Mesothelial cell of epicardium (in vitro differentiated cells): ENCODE data around the gene SOD1. TPM values are rescaled to one million over a fixed set of nuclear protein-coding genes. Genes with fewer than 3 reads are reported as not detected.
"Not testable (repeated sequence)": the region's sequence is repeated elsewhere in the genome, so short reads cannot be mapped to it uniquely, and the experiment has no call there.

Experiments
- DNase-seq, 2 experiments: peaks; one replicate each; pipeline ENCODE4 v3.0.0; 2021; ENCODE audit warnings: low spot score in 2 of 2; ENCODE audit not compliant: unreplicated experiment in 2 of 2
- H3K27ac Mint-ChIP-seq: 2 replicates; pipeline ENCODE4 v1.8.0; 2021; ENCODE audit warnings: mixed read lengths
- H3K27me3 Mint-ChIP-seq: 2 replicates; pipeline ENCODE4 v1.8.0; 2021; ENCODE audit warnings: low read depth, mixed read lengths
- H3K36me3 Mint-ChIP-seq: 2 replicates; pipeline ENCODE4 v1.8.0; 2021; ENCODE audit warnings: mixed read lengths
- H3K4me1 Mint-ChIP-seq: 2 replicates; pipeline ENCODE4 v1.8.0; 2021; ENCODE audit warnings: mixed read lengths
- H3K4me3 Mint-ChIP-seq: 2 replicates; pipeline ENCODE4 v1.8.0; 2021; ENCODE audit warnings: mild to moderate bottlenecking, moderate library complexity, mixed read lengths
- H3K9me3 Mint-ChIP-seq: 2 replicates; pipeline ENCODE4 v1.8.0; 2021; ENCODE audit warnings: mixed read lengths
- total RNA-seq: library from RNA; stranded (reverse); gene quantifications from 3 replicates; pipeline ENCODE4 v1.2.1, GENCODE V29; 2021
- TF ChIP-seq, protein P1 (sequence below): fragments of 200-600 bp; sonication (generic); IDR thresholded peaks from one replicate; pipeline ENCODE4 v1.5.0; 2021; ENCODE audit warnings: antibody characterized with exemption; ENCODE audit not compliant: unreplicated experiment

Gene SOD1
- total RNA-seq, 1 donor from 2014 or later: 154 TPM

DNA sequence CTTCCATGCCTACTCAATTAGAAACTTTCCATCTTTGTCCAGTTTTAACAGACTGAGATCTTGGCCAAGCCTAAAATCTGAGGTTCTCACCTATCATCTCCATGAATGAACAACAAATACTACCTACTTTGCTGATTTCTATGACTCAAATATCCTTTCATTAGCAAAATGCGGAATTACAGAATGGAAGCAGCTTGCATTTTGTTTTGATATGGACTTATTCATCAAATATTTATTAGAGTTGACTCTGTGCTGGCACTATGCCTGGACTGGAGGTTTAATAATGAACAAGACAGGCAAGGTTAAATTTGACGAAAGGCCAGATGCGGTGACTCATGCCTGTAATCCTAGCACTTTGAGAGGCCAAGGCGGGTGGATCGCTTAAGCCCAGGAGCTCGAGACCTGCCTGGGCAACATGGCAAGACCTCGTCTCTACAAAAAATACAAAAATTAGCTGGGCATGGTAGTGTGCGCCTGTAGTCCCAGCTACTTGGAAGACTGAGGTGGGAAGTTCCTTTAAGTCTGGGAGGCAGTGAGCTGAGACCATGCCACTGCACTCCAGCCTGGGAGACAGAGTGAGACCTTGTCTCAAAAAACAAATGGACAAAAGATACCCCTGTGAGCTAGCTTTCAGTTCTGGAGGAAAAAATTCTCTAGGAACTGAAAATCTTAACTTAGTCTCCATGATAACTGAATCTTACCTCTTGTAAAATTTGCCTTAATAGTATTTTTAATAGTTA is 29.4 kb upstream of the SOD1 start:
- no peaks in the 10 kb centered on the region for H3K27me3 Mint-ChIP-seq
- peaks cover 10% of the 10 kb centered on the region for H3K4me1 Mint-ChIP-seq
- TF ChIP-seq, protein P1, sequence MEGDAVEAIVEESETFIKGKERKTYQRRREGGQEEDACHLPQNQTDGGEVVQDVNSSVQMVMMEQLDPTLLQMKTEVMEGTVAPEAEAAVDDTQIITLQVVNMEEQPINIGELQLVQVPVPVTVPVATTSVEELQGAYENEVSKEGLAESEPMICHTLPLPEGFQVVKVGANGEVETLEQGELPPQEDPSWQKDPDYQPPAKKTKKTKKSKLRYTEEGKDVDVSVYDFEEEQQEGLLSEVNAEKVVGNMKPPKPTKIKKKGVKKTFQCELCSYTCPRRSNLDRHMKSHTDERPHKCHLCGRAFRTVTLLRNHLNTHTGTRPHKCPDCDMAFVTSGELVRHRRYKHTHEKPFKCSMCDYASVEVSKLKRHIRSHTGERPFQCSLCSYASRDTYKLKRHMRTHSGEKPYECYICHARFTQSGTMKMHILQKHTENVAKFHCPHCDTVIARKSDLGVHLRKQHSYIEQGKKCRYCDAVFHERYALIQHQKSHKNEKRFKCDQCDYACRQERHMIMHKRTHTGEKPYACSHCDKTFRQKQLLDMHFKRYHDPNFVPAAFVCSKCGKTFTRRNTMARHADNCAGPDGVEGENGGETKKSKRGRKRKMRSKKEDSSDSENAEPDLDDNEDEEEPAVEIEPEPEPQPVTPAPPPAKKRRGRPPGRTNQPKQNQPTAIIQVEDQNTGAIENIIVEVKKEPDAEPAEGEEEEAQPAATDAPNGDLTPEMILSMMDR: no peak
- H3K4me3 Mint-ChIP-seq: no peak overlapping the region
- DNase-seq: no peak
- H3K27ac Mint-ChIP-seq: peak overlapping the region; percentile 0
- no peaks in the 10 kb centered on the region for H3K36me3 Mint-ChIP-seq
- peaks cover 13% of the 10 kb centered on the region for H3K9me3 Mint-ChIP-seq

DNA sequence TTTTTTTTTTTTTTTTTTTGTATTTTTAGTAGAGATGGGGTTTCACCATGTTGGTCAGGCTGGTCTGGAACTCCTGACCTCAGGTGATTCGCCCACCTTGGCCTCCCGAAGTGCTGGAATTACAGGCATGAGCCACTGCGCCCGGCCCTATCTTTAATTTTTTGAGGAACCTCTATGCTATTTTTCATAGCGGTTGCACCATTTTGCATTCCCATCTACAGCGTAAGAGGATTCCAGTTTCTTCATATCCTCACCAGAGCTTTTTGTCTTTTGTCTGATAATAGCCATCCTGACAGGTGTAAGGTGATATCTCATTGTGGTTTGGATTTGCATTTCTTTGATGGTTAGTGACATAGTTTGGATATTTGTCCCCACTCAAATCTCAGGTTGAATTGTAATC is 27.6 kb upstream of the SOD1 start:
- DNase-seq, H3K27ac Mint-ChIP-seq, H3K36me3 Mint-ChIP-seq, H3K4me3 Mint-ChIP-seq, H3K27me3 Mint-ChIP-seq, H3K4me1 Mint-ChIP-seq: not testable (repeated sequence)
- peaks cover 19% of the 10 kb centered on the region for H3K9me3 Mint-ChIP-seq

DNA sequence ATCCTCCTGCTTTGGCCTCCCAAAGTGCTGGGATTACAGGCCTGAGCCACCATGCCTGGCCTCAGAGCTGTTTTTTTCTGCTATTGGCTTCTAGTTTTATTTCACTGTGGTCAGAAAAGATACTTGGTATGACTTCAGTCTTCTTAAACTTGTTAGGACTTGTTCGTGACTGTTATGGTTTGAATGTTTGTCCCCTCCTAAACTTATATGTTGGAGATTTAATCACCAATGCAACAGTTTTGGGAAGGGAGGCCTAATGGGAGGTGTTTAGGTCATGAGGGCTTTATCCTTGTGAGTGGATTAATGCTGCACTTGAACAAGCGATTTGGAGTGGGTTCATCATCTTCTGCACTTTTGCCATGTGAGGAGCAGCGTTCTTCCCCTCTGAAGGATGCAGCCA is 24.5 kb upstream of the SOD1 start:
- peaks cover 3% of the 10 kb centered on the region for H3K36me3 Mint-ChIP-seq
- H3K27ac Mint-ChIP-seq: no peak overlapping the region
- no peak for DNase-seq
- peaks cover 4% of the 10 kb centered on the region for H3K4me1 Mint-ChIP-seq
- no peak overlapping the region for H3K4me3 Mint-ChIP-seq
- H3K9me3 Mint-ChIP-seq: peaks cover 27% of the 10 kb centered on the region
- TF ChIP-seq, protein P1: no peak
- no peaks in the 10 kb centered on the region for H3K27me3 Mint-ChIP-seq

DNA sequence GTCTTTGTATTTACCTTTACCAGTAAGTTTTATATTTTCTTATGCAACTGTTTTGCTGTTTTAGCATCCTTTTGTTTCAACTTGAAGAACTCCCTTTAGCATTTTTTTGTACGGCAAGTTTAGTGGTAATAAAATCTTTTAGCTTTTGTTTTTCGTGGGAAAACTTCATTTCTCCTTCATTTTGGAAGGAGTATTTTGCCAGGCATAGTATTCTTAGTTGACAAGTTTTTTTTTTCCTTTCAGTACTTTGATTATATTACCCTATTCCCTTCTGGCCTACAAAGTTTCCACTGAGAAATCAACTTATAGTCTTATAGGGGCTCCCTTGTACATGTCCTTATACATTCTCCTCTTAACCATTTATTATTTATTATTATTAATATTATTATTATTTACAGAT is 22.6 kb upstream of the SOD1 start:
- H3K4me1 Mint-ChIP-seq: no peaks in the 10 kb centered on the region
- H3K27me3 Mint-ChIP-seq: no peaks in the 10 kb centered on the region
- no peak for DNase-seq
- no peak overlapping the region for H3K4me3 Mint-ChIP-seq
- TF ChIP-seq, protein P1: no peak
- H3K27ac Mint-ChIP-seq: no peak overlapping the region
- peaks cover 5% of the 10 kb centered on the region for H3K36me3 Mint-ChIP-seq
- H3K9me3 Mint-ChIP-seq: peaks cover 30% of the 10 kb centered on the region

DNA sequence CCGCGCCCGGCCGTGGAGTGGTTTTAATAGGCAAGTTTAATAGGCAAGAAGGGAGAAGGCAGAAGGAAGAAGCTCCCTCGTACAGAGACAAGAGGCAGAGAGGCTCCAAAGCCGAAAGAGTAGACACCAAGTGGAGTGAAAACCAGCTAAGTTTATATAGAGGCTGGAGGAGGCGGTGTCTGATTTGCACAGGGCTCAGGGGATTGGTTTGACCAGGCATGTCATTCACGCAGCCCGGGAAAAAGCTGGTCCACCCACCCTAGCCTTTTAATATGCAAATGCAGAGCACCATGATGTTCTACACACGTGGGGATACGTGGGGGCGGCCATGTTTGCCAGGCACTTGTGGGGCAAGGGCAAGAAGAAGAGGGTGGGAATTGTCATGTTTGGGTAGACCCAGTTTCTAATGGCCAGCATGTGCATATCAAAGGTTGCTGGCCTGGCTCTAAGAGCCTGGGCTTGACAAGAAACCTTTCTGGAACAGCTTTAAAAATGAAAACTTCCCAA is 18.0 kb upstream of the SOD1 start:
- Mint-ChIP-seq H3K27me3 (no peaks in the 10 kb centered on the region), H3K36me3 (peaks cover 5% of the 10 kb centered on the region), H3K9me3 (peaks cover 19% of the 10 kb centered on the region), H3K27ac (no peak overlapping the region), H3K4me3 (no peak overlapping the region), H3K4me1 (no peaks in the 10 kb centered on the region)
- no peak for DNase-seq
- TF ChIP-seq, protein P1: no peak

DNA sequence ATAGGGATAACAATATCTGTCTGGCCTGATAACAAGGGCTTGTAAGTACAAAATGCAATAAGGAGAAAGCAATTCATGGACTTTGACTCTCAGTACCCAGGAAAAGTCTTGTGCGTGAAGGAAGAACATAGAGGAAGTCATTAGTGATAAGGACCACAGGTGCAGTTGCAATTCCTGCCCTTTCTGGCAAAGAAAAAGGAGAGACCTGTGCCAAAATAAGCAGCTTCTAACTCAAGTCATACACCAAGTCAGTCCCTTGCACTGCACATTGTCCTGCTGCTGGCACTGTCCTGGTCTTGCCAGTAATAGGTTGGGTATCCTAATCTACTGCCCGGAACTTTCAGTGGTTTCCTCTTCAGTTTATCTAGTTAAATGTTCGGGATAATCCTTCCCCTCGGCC is 14.8 kb upstream of the SOD1 start:
- no peak overlapping the region for H3K27ac Mint-ChIP-seq
- TF ChIP-seq, protein P1: no peak
- no peak overlapping the region for H3K4me3 Mint-ChIP-seq
- H3K36me3 Mint-ChIP-seq: peaks cover 2% of the 10 kb centered on the region
- no peak for DNase-seq
- peaks cover 9% of the 10 kb centered on the region for H3K9me3 Mint-ChIP-seq
- H3K27me3 Mint-ChIP-seq: no peaks in the 10 kb centered on the region
- no peaks in the 10 kb centered on the region for H3K4me1 Mint-ChIP-seq
